Epithelial cell of esophagus (primary cell): Measurements from ENCODE around the gene LPCAT4.

ENCODE experiments used
- DNase-seq: peaks from one replicate; pipeline ENCODE4 v3.0.0; 2010; ENCODE audit warnings: low read depth
- H3K4me3 ChIP-seq: 2 replicates; pipeline ENCODE4 v1.5.1; 2011; ENCODE audit warnings: mild to moderate bottlenecking, low read length, control low read depth
- TF ChIP-seq, protein P1 (sequence below): IDR thresholded peaks from 2 replicates; pipeline ENCODE4 v1.5.1; 2011; ENCODE audit warnings: low read depth, mild to moderate bottlenecking, low read length, control low read depth, inconsistent platforms; ENCODE audit not compliant: insufficient read depth; ENCODE audit errors: missing control alignments

LPCAT4 gene

DNA sequence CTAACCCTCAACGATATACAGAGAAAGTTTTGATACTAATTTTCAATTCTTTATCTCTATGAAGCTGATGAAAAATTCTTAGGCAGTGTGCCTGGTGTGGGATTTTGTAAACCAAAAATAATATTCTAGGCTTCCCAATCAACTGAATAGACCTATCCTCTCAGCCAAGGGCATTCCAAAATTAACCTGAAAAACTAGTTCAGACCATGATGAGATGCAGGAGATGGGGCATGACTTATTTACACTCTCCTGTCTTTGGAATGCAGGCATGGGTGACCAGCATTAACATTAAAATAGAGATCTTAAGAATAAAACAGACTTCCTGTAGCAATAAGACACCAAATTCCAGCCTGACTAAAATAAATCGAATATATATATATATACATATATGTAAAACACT, 7.8 kb upstream of the LPCAT4 start:
- TF ChIP-seq, protein P1, sequence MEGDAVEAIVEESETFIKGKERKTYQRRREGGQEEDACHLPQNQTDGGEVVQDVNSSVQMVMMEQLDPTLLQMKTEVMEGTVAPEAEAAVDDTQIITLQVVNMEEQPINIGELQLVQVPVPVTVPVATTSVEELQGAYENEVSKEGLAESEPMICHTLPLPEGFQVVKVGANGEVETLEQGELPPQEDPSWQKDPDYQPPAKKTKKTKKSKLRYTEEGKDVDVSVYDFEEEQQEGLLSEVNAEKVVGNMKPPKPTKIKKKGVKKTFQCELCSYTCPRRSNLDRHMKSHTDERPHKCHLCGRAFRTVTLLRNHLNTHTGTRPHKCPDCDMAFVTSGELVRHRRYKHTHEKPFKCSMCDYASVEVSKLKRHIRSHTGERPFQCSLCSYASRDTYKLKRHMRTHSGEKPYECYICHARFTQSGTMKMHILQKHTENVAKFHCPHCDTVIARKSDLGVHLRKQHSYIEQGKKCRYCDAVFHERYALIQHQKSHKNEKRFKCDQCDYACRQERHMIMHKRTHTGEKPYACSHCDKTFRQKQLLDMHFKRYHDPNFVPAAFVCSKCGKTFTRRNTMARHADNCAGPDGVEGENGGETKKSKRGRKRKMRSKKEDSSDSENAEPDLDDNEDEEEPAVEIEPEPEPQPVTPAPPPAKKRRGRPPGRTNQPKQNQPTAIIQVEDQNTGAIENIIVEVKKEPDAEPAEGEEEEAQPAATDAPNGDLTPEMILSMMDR = no peak
- DNase-seq = peak; percentile 22
- H3K4me3 ChIP-seq = no peak overlapping the region

- no peak for DNase-seq
- TF ChIP-seq, protein P1 = no peak
- H3K4me3 ChIP-seq = no peak overlapping the region
Observed at GRCh38 chr15:34373951-34374350, 7.0 kb upstream of the LPCAT4 start.

- no peak for DNase-seq
- TF ChIP-seq, protein P1 = no peak
- H3K4me3 ChIP-seq = no peak overlapping the region
Observed at GRCh38 chr15:34370643-34371042, 3.6 kb upstream of the LPCAT4 start.

DNA sequence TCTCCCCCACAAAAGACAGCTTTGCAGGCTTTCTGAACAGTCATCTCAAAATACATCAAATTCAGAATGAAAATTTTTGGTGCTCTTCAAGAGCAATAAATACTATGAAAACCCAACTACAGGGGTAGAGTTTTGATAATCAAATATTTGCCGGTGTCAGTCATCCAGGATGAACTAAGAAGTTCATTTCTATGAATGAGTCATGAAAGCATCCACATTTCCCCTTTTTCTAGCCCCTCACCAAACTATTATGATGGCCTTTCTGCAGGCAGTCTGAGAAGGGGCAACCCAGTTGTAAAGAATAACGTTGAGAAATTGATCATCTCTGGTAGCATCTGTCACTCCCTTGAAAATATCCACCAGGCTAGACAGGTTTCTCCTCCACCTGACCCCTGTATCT, 3.1 kb upstream of the LPCAT4 start:
- DNase-seq = no peak
- TF ChIP-seq, protein P1 = no peak
- H3K4me3 ChIP-seq = no peak overlapping the region

DNA sequence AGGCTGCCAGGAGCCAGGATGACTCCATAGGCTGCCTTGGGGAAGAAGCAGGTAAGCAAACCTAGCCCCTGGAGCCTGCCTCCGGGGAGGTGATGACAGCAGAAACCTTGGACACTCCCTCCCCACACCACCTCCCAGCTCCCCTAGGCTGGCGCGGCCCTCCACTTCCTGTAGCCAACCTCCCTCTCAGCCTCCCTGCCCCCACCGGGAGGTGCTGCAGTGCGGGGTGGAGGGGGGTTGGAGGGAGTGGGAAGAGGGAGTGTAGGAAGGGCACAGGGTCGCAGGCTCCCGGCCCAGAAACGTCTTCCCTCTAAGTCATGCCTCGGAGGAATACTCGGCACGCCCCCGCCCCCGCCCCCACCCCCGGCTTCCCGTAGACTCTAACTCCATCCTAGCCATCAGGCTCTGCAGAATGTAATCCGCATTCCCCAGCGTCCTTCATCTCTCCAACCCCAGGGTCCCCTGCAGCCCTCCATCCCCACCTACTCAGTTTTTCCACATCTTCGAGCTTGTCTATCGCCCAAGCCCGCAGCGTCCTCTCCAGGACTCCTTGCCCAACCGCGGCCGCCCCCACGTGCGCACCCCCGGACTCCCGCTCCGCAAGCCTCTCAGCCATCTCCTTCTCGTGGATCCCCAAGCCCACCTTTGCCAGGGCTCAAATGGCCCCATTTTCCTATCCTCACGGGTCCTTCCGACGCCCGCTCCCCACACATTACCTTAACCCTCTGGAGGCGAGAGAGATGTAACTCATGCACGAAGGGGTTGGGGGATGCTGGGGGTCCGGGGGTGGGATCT, 528 bp downstream of the LPCAT4 start:
- DNase-seq = peak; percentile 69
- TF ChIP-seq, protein P1 = no peak
- peak overlapping the region; percentile 79 for H3K4me3 ChIP-seq

DNA sequence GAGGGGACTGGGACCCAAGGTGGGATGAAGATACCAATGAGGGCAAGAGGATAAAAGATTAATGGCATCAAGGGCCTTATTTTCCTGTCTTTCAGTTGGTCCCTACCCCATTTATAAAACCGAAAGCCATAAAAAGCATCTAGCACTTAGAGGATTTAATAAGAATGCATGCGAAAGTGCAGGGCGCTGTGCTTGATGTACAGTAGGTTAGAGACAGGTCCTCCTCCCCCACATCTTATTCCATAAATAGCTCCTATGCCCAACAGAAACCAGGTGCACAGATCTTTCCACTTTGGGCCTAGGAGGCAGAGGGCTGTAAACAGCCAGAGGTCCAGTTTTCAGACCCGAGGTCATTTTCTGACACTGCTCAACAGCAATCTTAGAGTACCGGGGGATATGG, 1.2 kb downstream of the LPCAT4 start:
- no peak for DNase-seq
- TF ChIP-seq, protein P1 = no peak
- peak overlapping the region; percentile 79 for H3K4me3 ChIP-seq
